Panc1 (cell line): ENCODE measurements around the gene DCAF5.

ENCODE experiments used
- CTCF ChIP-seq: fragments of 450-650 bp; IDR thresholded peaks from 2 replicates; pipeline ENCODE4 v1.5.1; 2017; ENCODE audit warnings: mild to moderate bottlenecking
- POLR2AphosphoS5 ChIP-seq: IDR thresholded peaks from 2 replicates; pipeline ENCODE4 v1.6.1; 2012; ENCODE audit warnings: mild to moderate bottlenecking, low read depth, low read length, moderate library complexity
- REST ChIP-seq, 2 experiments: IDR thresholded peaks; 2 replicates each; pipeline ENCODE4 v1.6.1; 2011 to 2012; ENCODE audit warnings: low read depth in 2 of 2, control low read depth in 1 of 2, low read length in 1 of 2, mild to moderate bottlenecking in 1 of 2, moderate library complexity in 1 of 2; ENCODE audit not compliant: insufficient read depth in 1 of 2

DNA sequence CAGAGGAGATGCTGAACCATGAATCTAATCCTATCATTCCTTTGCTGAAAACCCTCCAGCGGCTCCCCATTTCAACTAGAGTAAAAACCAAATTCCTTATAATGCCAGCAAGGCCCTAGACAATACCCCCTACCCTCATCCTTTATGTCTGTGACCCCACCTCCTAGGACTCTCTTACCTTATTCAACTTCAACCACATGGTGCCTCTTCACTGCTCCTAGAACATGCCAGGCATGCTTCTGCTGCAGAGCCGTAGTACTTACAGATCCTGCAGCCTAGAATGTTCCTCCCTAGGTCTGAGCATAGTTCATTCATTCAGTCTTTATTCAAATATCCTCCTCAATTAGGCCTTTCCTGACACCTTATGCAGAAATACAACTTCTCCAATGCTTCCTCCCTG, 54.9 kb downstream of the DCAF5 start:
- TF ChIP-seq CTCF (no peak), REST (IDR thresholded peaks at IDR 0.05; ENCODE audit: insufficient read depth in 1 of 2, low read depth in 2 of 2, low read length in 1 of 2) (no peak), POLR2AphosphoS5 (no peak)
